ENCODE results near the gene AHNAK. TPM values are rescaled to one million over a fixed set of nuclear protein-coding genes. Genes with fewer than 3 reads are reported as not detected.

Gene AHNAK
- total RNA-seq, 3 donors from 2014 or later, result 473 to 1,283 (median 535) TPM

GRCh38 chr11:62496676-62497075 lies 49.9 kb downstream of the AHNAK start:
- TF ChIP-seq CTCF (IDR thresholded peaks at IDR 0.05), result no peak
- DNase-seq (no peak), ATAC-seq (no peak)
- peaks cover 17% of the 10 kb centered on the region for H3K4me1 ChIP-seq (ENCODE audit: low read depth)
- H3K4me3 ChIP-seq, result no peak overlapping the region
- no peaks in the 10 kb centered on the region for H3K36me3 ChIP-seq (ENCODE audit: low read depth)
- H3K9me3 ChIP-seq, result no peaks in the 10 kb centered on the region
- intact Hi-C loops (cut with DNase I, micrococcal nuclease), result no loop called here

- intact Hi-C loops (cut with DNase I, micrococcal nuclease), result no loop called here
Measured at GRCh38 chr11:62494246-62494645, 52.4 kb downstream of the AHNAK start.

GRCh38 chr11:62493801-62494200 lies 52.8 kb downstream of the AHNAK start:
- ATAC-seq (no peak), DNase-seq (no peak)
- intact Hi-C loops (cut with DNase I, micrococcal nuclease), result no loop called here
- no peak for TF ChIP-seq CTCF (IDR thresholded peaks at IDR 0.05)
- no peaks in the 10 kb centered on the region for H3K36me3 ChIP-seq (ENCODE audit: low read depth)
- no peak overlapping the region for H3K4me3 ChIP-seq
- no peaks in the 10 kb centered on the region for H3K9me3 ChIP-seq
- H3K4me1 ChIP-seq (ENCODE audit: low read depth), result peaks cover 9% of the 10 kb centered on the region

More at GRCh38 chr11:62494246-62494645, 52.4 kb downstream of the AHNAK start:
- TF ChIP-seq CTCF (IDR thresholded peaks at IDR 0.05), result no peak
- H3K9me3 ChIP-seq, result no peaks in the 10 kb centered on the region
- DNase-seq, result no peak
- no peak overlapping the region for H3K4me3 ChIP-seq
- H3K4me1 ChIP-seq (ENCODE audit: low read depth), result peaks cover 9% of the 10 kb centered on the region
- ATAC-seq, result no peak
- no peaks in the 10 kb centered on the region for H3K36me3 ChIP-seq (ENCODE audit: low read depth)

GRCh38 chr11:62492586-62492985 lies 54.0 kb downstream of the AHNAK start:
- no peak overlapping the region for H3K4me3 ChIP-seq

GRCh38 chr11:62491571-62492329 lies 54.9 kb downstream of the AHNAK start:
- no peaks in the 10 kb centered on the region for H3K36me3 ChIP-seq (ENCODE audit: low read depth)
- DNase-seq, result no peak
- intact Hi-C loops (cut with DNase I, micrococcal nuclease), result no loop called here

More at GRCh38 chr11:62492586-62492985, 54.0 kb downstream of the AHNAK start:
- no peak for DNase-seq
- no peak for ATAC-seq
- H3K36me3 ChIP-seq (ENCODE audit: low read depth), result no peaks in the 10 kb centered on the region
- intact Hi-C loops (cut with DNase I, micrococcal nuclease), result no loop called here
- H3K9me3 ChIP-seq, result no peaks in the 10 kb centered on the region
- no peak for TF ChIP-seq CTCF (IDR thresholded peaks at IDR 0.05)
- H3K4me1 ChIP-seq (ENCODE audit: low read depth), result peaks cover 6% of the 10 kb centered on the region

More at GRCh38 chr11:62491571-62492329, 54.9 kb downstream of the AHNAK start:
- H3K9me3 ChIP-seq, result no peaks in the 10 kb centered on the region
- no peak for TF ChIP-seq CTCF (IDR thresholded peaks at IDR 0.05)
- no peak for ATAC-seq
- H3K4me1 ChIP-seq (ENCODE audit: low read depth), result no peaks in the 10 kb centered on the region
- H3K4me3 ChIP-seq, result no peak overlapping the region

All from mucosa of descending colon (tissue), 3 donors.